HT1080 (cell line): ENCODE data around the gene SEMA6D. TPM values are rescaled to one million over a fixed set of nuclear protein-coding genes. Genes with fewer than 3 reads are reported as not detected.

Source experiments
- DNase-seq: peaks from one replicate; pipeline ENCODE4 v3.0.0-alpha.2; 2015; ENCODE audit warnings: low read depth
- total RNA-seq: library from RNA; depleted of rRNA; stranded (reverse); fragments of >200 nt; shearing (Covaris generic); gene quantifications from 2 replicates; pipeline ENCODE4 v1.2.3, GENCODE V29; 2014

Gene SEMA6D
- total RNA-seq, 1 experiment from 2014 or later = 0.35 TPM

DNA sequence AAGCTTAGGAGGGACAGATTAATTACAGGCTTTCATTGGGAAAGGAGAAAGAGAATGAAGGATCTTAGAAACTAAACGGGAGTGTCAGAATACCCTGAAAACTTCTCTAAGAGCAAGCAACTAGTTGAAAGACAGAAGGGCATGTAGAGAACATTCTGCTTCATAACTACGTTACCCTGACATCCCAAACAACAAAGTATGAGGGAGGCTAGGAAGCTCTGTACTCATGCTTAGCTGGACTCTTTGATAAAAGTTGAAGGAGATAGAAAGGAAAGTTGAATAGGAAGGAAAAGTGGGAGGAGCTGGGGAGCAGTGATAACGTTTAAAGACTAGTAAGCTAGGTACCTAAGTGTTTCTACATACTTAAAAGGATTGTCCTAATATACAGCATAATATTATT lies 64.2 kb downstream of the SEMA6D start:
- no peak for DNase-seq

GRCh38 chr15:47784820-47785219 lies 67.5 kb downstream of the SEMA6D start:
- DNase-seq = no peak

- no peak for DNase-seq
Observed at GRCh38 chr15:47786371-47786770, 69.1 kb downstream of the SEMA6D start.

DNA sequence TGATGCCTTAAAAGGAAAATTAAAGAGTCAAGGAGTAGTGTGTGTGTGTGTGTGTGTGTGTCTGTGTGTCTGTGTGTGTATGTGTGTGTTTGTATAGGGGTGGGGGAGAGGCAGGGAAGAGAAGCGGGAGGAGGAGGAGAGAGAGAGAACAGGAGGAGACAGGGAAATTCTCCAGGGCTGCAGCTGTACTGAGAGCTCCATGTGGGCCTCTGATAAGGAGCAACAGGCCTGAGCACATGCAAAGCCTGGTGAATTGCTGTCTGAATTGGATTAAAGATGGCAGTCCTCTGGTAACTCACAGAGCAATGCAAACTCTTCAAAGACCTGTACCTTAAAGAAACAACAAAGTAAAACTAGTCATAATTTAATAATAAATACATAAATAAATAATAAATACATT lies 70.6 kb downstream of the SEMA6D start:
- no peak for DNase-seq

GRCh38 chr15:47788685-47789084 lies 71.4 kb downstream of the SEMA6D start:
- no peak for DNase-seq

DNA sequence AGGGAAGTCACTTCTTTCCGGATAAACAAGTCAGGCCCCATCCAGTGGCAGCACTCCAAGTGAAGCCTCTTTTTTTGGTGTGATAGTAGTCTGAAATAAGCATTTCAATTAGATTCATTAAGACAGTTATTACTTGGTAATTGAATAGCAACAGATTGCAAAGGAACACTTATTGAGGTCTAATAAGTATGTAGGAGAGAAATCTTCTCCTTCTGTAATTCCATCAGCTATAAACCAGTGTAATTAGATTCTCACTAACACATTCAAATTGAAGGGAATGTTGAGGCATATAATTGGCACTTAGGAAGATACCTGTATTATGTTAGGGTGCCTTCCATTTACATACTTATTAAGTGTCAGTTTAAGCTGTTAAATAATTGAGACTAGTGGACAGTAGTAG lies 73.9 kb downstream of the SEMA6D start:
- DNase-seq = no peak

GRCh38 chr15:47792231-47792630 lies 74.9 kb downstream of the SEMA6D start:
- DNase-seq = no peak

- peak; percentile 35 for DNase-seq
Observed at GRCh38 chr15:47794252-47794914, 77.1 kb downstream of the SEMA6D start.

DNA sequence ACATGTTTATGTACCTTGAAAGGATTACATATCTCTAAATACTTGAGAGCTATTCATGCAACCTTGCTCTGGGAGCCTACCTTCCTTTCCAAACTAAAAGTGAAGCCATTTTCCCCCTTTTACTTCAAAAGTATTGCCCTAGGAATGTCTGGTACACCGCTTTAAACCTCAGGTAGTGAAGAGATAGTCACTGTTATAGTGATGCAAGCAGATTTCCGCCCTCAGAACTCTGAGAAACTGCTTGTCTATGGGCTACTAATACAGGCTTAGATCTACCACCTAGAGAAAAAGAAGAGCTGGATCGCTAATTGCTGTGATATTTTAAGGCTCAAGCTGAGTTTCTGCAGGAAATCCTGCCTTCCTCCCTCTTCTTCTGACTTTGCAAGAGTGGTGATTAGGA lies 78.6 kb downstream of the SEMA6D start:
- DNase-seq = no peak

DNA sequence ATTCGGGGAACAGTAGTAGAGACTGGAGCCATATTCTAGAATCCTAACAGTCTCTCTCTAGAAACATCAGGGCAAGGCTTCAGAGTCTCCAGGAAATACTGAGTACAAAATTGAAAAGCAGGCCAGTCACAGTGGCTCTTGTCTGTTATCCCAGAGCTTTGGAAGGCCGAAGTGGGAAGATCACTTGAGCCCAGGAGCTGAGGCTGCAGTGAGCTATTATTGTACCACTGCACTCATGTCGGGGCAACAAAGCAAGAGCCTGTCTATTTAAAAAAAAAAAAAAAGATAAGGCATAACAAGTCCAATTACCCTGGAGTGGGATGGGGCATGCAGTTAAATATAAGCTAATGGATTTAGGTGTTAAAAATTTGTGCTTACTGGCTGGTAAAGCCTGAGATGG lies 79.0 kb downstream of the SEMA6D start:
- no peak for DNase-seq

- no peak for DNase-seq
Observed at GRCh38 chr15:47796830-47797229, 79.5 kb downstream of the SEMA6D start.

GRCh38 chr15:47801522-47801921 lies 84.2 kb downstream of the SEMA6D start:
- DNase-seq = no peak

DNA sequence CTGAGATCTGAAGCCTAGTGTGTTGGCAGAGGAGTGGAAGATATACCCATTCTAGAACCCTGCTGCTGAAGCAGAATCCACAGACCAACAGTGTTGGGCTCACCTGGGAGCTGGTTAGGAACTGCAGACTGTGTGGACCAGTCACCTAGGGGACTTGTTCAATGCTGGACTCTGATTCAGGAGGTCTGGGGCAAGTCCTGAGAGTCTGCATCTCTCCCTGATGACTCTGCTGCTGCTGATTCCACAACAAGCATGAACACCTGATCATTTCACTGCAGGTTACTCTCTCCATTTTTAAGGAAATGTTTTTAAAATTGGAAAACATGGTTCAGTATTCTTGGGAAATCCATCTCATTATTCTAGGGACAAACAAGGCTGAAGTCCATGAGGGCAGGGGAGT lies 84.9 kb downstream of the SEMA6D start:
- DNase-seq = no peak

GRCh38 chr15:47803767-47804166 lies 86.5 kb downstream of the SEMA6D start:
- no peak for DNase-seq

DNA sequence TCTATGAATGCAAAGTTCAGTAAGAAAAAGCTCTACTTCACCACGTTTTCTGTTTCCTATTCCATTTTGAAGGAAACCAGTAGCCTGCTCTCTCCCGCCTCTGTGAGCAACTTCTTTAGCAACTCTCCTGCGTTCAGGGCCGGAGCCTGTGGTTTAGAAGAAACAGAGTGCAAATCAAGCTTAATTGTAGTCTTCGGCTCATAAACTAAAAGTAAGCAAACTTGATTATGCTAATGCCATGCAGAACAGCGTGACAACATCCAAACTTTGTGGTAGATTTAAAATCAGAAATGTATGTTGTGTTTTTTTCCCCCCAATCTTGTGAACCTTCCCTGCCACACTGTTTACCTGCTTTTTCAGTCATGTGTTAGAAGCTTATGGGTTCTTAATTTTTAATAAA lies 87.4 kb downstream of the SEMA6D start:
- DNase-seq = no peak

- no peak for DNase-seq
Observed at GRCh38 chr15:47806008-47806407, 88.7 kb downstream of the SEMA6D start.

DNA sequence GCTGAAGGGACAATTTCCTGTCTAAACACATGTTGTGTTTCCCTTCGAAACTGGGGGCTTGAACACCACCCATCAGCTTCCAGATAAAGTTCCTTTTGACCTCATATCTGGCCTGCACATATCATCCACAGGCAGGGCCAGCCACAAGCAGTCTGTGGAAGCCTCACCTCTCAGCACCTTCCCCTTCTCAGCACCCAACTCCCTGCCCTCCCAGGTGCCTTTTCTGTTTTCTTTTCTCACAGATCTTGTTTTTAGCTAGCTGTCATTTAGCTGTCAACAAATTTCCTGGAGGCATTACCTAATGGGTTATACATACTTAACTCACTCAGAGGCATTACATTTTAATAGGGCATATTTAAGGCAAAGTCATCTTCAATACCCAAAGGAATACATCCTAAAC lies 93.9 kb downstream of the SEMA6D start:
- no peak for DNase-seq

GRCh38 chr15:47812470-47812999 lies 95.2 kb downstream of the SEMA6D start:
- no peak for DNase-seq

DNA sequence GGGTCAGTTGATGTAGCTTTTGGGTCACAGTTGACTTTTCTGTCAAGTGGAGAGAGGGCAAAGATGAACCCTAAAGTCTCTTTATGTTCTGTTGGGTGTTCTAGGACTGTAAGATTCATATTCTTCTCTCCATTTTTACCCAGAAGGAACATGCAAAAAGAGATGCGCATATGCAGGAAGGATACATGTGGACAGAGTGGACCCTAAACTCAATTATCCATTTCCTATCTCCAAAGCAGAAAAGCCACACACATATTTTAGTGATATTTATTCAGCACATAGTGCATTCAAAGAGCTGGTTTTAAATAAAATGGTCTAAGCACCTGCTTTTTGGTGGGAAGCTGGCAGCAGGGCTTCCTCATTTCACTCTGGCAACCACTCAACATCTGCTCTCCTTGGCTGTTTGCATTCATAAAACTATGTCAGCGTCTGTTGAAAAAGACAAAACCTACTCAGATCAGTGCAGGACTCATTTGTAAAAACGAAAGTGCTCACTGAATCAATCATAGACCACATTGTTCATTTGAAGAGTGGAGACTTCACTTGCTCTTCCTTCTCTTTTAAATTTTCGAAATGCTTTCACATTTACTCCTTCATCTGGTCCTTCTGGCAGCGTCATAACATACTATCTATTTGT lies 96.6 kb downstream of the SEMA6D start:
- DNase-seq = no peak

GRCh38 chr15:47814620-47815019 lies 97.3 kb downstream of the SEMA6D start:
- no peak for DNase-seq

- DNase-seq = no peak
Observed at GRCh38 chr15:47817969-47818548, 100.8 kb downstream of the SEMA6D start.

- DNase-seq = no peak
Observed at GRCh38 chr15:47819158-47819557, 101.9 kb downstream of the SEMA6D start.
